ENCODE measurements around the gene WSCD1. TPM values are rescaled to one million over a fixed set of nuclear protein-coding genes. Genes with fewer than 3 reads are reported as not detected.

WSCD1 gene
- polyA plus RNA-seq, 3 donors, result not detected

DNA sequence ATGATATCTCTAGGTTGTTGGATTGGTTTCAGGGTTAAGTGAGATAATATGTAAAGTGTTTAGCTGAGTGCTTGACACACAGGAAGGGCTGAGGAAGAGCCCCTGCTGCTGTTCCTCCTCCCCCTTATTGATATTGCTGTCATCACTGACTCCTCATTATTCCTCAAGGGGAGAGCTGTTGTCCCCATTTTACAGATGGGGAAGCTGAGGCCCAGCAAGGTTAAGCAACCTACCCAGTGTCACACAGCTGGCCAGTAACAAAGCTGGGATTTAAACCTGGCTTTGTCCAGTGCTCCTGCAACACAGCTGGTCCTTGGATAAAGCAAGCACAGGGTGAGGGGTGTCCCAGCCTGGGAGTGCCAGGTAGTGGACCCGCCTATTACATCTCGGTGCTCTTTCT, 9.8 kb downstream of the WSCD1 start:
- TF ChIP-seq, protein P1, sequence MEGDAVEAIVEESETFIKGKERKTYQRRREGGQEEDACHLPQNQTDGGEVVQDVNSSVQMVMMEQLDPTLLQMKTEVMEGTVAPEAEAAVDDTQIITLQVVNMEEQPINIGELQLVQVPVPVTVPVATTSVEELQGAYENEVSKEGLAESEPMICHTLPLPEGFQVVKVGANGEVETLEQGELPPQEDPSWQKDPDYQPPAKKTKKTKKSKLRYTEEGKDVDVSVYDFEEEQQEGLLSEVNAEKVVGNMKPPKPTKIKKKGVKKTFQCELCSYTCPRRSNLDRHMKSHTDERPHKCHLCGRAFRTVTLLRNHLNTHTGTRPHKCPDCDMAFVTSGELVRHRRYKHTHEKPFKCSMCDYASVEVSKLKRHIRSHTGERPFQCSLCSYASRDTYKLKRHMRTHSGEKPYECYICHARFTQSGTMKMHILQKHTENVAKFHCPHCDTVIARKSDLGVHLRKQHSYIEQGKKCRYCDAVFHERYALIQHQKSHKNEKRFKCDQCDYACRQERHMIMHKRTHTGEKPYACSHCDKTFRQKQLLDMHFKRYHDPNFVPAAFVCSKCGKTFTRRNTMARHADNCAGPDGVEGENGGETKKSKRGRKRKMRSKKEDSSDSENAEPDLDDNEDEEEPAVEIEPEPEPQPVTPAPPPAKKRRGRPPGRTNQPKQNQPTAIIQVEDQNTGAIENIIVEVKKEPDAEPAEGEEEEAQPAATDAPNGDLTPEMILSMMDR (IDR thresholded peaks at IDR 0.05), result no peak
- Histone ChIP-seq H3K9ac (ENCODE audit: insufficient read depth, low read length, poor library complexity, severe bottlenecking) (no peak overlapping the region), H3K27ac (ENCODE audit: low read depth in 1 of 2, low read length in 2 of 2) (no peak overlapping the region), H3K4me1 (ENCODE audit: control insufficient read depth in 1 of 2, insufficient read depth in 2 of 2, low read length in 2 of 2) (no peaks in the 10 kb centered on the region), H3K4me2 (replicated peaks; ENCODE audit: extremely low read depth, low read length, poor library complexity, severe bottlenecking) (no peak overlapping the region), H3K27me3 (ENCODE audit: control insufficient read depth in 2 of 2, insufficient read depth in 2 of 2, low read length in 2 of 2) (no peaks in the 10 kb centered on the region), H4K20me1 (ENCODE audit: insufficient read depth, low read length) (no peaks in the 10 kb centered on the region), H3K36me3 (replicated peaks in 1 of 2; ENCODE audit: control insufficient read depth in 1 of 2, insufficient read depth in 2 of 2, low read length in 2 of 2) (no peaks in the 10 kb centered on the region), H3K4me3 (replicated peaks in 1 of 3; ENCODE audit: low read depth in 2 of 3, low read length in 3 of 3) (no peak overlapping the region), H3K9me3 (replicated peaks in 1 of 2; ENCODE audit: control insufficient read depth in 1 of 2, insufficient read depth in 1 of 2, low read length in 2 of 2) (no peaks in the 10 kb centered on the region), H2AFZ (ENCODE audit: insufficient read depth, low read depth, low read length, poor library complexity, severe bottlenecking) (no peak overlapping the region), H3K79me2 (ENCODE audit: insufficient read depth, low read length) (no peaks in the 10 kb centered on the region)
- H3K27me3 Mint-ChIP-seq (ENCODE audit: low read depth in 3 of 3), result peaks cover 1 to 3% (median 2%) of the 10 kb centered on the region in 3 donors
- H3K36me3 Mint-ChIP-seq, result no peaks in the 10 kb centered on the region
- H3K27ac Mint-ChIP-seq, result no peak overlapping the region
- 100% methylated on average over 2 of the region's 2 CpGs for WGBS (ENCODE audit: insufficient coverage)
- intact Hi-C loops (cut with micrococcal nuclease), result no loop called here
- no peaks in the 10 kb centered on the region for H3K4me1 Mint-ChIP-seq
- no peak overlapping the region for H3K4me3 Mint-ChIP-seq
- no peak for DNase-seq
- no peaks in the 10 kb centered on the region for H3K9me3 Mint-ChIP-seq

DNA sequence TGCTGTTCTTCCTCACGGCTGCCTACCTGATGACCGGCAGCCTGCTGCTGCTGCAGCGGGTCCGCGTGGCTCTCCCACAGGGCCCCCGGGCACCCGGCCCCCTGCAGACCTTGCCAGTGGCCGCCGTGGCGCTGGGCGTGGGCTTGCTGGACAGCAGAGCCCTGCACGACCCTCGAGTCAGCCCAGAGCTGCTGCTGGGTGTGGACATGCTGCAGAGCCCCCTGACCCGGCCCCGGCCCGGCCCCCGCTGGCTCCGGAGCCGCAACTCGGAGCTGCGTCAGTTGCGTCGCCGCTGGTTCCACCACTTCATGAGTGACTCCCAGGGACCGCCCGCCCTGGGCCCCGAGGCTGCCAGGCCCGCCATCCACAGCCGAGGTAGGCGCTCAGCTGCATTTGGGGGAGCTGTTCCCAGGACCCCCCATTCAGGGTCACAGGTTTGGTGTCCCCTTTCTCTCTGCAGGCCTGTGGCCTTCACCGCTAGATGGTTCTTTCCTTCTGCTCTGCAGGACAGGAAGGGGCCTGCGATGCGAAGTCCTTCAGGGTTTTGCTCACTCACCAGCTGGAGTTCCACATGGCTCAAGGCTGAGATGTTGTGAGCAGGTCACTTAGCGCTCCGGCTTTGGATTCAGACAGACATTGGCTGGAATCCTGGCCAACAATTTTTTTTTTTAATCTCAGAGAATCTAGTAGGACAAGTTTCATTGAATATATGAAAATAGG, 10.7 kb downstream of the WSCD1 start:
- Mint-ChIP-seq H3K36me3 (no peaks in the 10 kb centered on the region), H3K27me3 (ENCODE audit: low read depth in 3 of 3) (peaks cover 0 to 2% (median 0%) of the 10 kb centered on the region in 3 donors), H3K9me3 (no peaks in the 10 kb centered on the region), H3K27ac (no peak overlapping the region), H3K4me1 (no peaks in the 10 kb centered on the region), H3K4me3 (no peak overlapping the region)
- H3K9ac ChIP-seq (ENCODE audit: insufficient read depth, low read length, poor library complexity, severe bottlenecking), result no peak overlapping the region
- no peak overlapping the region for H3K4me3 ChIP-seq (replicated peaks in 1 of 3; ENCODE audit: low read depth in 2 of 3, low read length in 3 of 3)
- H4K20me1 ChIP-seq (ENCODE audit: insufficient read depth, low read length), result no peaks in the 10 kb centered on the region
- H3K36me3 ChIP-seq (replicated peaks in 1 of 2; ENCODE audit: control insufficient read depth in 1 of 2, insufficient read depth in 2 of 2, low read length in 2 of 2), result no peaks in the 10 kb centered on the region
- H3K27ac ChIP-seq (ENCODE audit: low read depth in 1 of 2, low read length in 2 of 2), result no peak overlapping the region
- no peaks in the 10 kb centered on the region for H3K27me3 ChIP-seq (ENCODE audit: control insufficient read depth in 2 of 2, insufficient read depth in 2 of 2, low read length in 2 of 2)
- intact Hi-C loops (cut with micrococcal nuclease), result no loop called here
- no peaks in the 10 kb centered on the region for H3K9me3 ChIP-seq (replicated peaks in 1 of 2; ENCODE audit: control insufficient read depth in 1 of 2, insufficient read depth in 1 of 2, low read length in 2 of 2)
- DNase-seq, result no peak
- TF ChIP-seq, protein P1 (IDR thresholded peaks at IDR 0.05), result no peak
- H3K4me2 ChIP-seq (replicated peaks; ENCODE audit: extremely low read depth, low read length, poor library complexity, severe bottlenecking), result no peak overlapping the region
- H2AFZ ChIP-seq (ENCODE audit: insufficient read depth, low read depth, low read length, poor library complexity, severe bottlenecking), result no peak overlapping the region
- WGBS (ENCODE audit: insufficient coverage), result 95% methylated on average over 35 of the region's 35 CpGs
- H3K79me2 ChIP-seq (ENCODE audit: insufficient read depth, low read length), result no peaks in the 10 kb centered on the region
- H3K4me1 ChIP-seq (ENCODE audit: control insufficient read depth in 1 of 2, insufficient read depth in 2 of 2, low read length in 2 of 2), result no peaks in the 10 kb centered on the region
